Pulmonary artery endothelial cell (primary cell): ENCODE results near the gene NLN. TPM values are rescaled to one million over a fixed set of nuclear protein-coding genes. Genes with fewer than 3 reads are reported as not detected.
"Not testable (repeated sequence)": the region's sequence is repeated elsewhere in the genome, so short reads cannot be mapped to it uniquely, and the experiment has no call there.

Experiments
- DNase-seq: peaks from one replicate; pipeline ENCODE4 v3.0.0-alpha.2; 2011; ENCODE audit warnings: low read depth, low spot score
- total RNA-seq: library from RNA; depleted of rRNA; stranded (reverse); fragments of >200 nt; gene quantifications from 2 replicates; pipeline ENCODE4 v1.2.3, GENCODE V29; 2014

NLN gene
- total RNA-seq, 1 donor from 2014 or later = 46.0 TPM

DNA sequence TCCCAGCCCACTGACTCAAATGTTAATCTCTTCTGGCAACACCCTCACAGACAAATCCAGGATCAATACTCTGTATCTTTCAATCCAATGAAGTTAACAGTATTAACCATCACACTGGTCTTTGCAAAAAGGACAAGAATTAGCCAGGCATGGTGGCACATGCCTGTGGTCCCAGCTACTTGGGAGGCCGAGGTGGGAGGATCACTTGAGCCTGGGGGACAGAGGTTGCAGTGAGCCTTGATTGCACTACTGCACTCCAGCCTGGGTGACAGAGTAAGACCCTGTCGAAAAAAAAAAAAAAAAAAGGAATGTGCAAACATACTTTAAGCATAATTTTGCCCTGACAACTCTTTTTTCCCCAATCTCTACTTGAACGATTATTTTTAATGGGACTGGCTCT, 146.5 kb downstream of the NLN start:
- DNase-seq = no peak

DNA sequence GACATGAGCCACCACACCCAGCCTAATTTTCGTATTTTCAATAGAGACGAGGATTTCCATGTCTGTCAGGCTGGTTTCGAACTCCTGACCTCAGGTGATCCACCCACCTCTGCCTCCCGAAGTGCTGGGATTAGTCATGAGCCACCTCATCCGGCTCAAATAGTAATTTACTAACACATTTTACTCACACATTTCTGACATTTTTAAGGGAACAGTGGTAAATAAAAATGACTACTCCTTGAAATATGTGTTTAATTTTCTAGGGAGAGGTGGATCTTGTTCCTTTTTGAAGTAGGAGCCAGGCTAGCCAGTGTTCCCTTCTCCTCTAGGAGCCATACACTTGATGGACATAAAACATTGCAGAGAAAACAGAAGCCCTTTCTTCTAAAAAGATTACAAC, 149.2 kb downstream of the NLN start:
- no peak for DNase-seq

DNA sequence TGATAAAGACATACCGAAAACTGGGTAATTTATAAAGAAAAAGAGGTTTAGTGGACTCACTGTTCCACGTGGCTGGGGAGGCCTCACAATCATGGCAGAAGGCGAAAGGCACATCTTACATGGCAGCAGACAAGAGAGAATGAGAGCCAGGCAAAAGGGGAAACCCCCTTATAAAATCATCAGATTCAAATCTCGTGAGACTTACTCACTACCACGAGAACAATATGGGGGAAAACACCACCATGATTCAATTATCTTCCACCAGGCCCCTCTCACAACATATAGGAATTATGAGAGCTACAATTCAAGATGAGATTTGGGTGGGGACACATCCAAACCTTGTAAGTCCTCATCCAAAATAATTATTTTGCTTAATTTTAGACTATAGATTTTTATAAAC, 149.8 kb downstream of the NLN start:
- not testable (repeated sequence) for DNase-seq

DNA sequence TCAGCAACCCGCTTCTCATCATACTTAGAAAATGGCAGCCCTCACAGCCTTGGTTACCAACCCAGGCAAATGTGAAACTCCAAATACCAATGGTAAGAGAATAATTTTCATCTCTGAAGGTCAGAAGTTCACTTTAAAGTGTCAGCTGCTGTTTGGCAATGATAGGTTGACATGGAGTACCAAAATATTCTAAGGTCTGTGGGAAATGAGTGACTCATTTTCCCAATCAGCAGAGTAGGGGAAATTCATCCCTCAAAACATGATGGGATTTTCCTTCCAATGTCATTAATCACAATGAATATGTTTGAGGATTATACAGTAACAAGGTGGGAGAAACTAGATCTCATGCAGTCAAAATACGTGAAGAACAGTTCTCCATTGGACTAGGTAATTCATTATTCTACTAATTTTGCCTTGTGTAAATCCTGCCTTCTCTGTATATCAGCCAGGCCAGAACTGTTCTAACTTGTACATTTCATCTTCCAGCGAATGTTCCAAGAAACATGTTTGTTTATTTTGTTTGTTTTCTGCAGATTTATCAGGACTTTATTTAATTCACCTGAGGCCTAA, 151.3 kb downstream of the NLN start:
- DNase-seq = no peak

DNA sequence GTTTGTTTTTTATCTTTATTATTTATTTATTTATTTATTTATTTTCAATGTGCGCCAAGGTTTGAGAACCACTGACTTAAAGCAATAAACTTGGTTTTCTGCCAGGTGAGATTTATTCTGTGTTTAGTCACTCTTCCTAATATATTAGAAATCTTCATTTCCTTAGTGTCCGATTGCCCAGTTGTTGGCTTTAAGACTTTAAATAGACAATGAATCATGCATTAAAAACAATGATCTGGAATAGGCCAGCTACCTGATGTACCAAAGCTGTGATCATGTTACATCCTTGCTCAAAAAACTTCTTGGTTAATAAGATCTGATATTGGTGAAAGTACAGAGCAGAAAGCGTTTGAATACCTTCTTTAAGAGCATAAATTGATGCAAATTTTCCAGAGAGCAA, 152.2 kb downstream of the NLN start:
- DNase-seq = no peak

DNA sequence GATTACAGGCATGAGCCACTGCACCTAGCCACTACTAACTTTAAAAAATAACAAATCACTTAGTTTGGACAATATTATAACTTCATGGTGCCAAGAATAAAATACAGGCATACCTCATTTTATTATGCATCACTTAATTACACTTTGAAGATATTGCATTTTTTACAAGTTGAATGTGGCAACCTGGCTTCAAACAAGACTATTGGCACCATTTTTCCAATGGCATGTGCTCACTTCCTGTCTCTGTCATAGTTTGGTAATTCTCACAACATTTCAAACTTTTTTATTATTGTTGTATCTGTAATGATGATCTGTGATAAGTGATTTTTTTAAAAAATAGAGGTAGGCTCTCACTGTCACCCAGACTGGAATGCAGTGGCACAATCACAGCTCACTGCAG, 154.5 kb downstream of the NLN start:
- DNase-seq = no peak

DNA sequence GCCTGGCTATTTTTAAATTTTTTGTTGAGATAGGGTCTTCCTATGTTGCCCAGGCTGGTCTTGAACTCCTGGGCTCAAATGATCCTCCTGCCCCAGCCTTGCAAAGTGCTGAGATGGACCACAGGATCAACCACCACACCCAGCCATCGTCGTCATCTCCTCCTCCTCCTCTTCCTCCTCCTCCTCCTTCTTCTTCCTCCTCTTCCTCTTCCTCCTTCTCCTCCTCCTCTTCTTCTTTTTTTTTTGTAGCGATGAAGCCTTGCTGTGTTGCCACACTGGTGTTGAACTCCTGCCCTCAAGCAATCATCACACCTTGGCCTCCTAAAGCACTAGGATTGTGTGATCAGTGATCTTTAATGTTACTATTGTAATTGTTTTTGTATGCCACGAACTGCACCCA, 155.0 kb downstream of the NLN start:
- no peak for DNase-seq

Other genes with a start within 250 kb of the NLN start
- gene ADAMTS6, start 240.3 kb upstream of the NLN start, total RNA-seq = 73.1 and 117 TPM in 2 replicates
- gene CENPK, start 159.0 kb upstream of the NLN start, total RNA-seq = 17.8 and 22.3 TPM in 2 replicates
- 29.9 and 44.7 TPM in 2 replicates for gene PPWD1, start 158.9 kb upstream of the NLN start, total RNA-seq
- gene TRIM23, start 97.9 kb upstream of the NLN start, total RNA-seq = 20.3 and 32.5 TPM in 2 replicates
- 3.9 and 5.5 TPM in 2 replicates for gene SHLD3, start 97.2 kb upstream of the NLN start, total RNA-seq
- gene TRAPPC13, start 97.2 kb upstream of the NLN start, total RNA-seq = 24.5 and 25.1 TPM in 2 replicates
- gene SGTB, start 96 bp upstream of the NLN start, total RNA-seq = 11.8 and 17.1 TPM in 2 replicates
- gene ERBIN, start 204.4 kb downstream of the NLN start, total RNA-seq = 43.8 and 54.1 TPM in 2 replicates